ENCODE measurements around the gene SPAG9. TPM values are rescaled to one million over a fixed set of nuclear protein-coding genes. Genes with fewer than 3 reads are reported as not detected.
A peak's percentile ranks its signal among the peaks of the same experiment; 100 is the strongest.

SPAG9 gene
- total RNA-seq, 4 donors from 2014 or later, result 139 to 171 (median 143) TPM

DNA sequence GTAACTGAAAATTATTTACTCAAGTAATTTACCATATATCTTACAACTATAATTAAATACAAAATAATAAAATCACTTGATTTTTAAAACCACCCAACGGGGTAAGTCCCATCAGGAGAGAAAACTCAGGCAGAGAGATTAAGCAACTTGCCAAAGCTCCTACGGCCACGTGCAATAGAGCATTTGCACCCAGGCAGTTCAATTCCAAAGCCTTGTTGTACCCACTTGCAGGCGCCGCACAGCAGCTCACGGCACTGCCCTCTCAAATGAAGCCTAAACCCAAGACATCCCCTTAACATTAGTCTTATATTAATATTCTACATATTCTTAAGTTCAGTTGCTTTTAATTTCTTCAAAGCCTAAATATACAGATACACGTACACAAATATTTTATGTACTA, 75.7 kb downstream of the SPAG9 start:
- intact Hi-C loops (cut with DNase I; ENCODE audit: low total_unique reads) (no loop called here), in situ Hi-C loops (cut with MboI; ENCODE audit: low sequenced_read_pairs in 4 of 4) (no loop called here)

DNA sequence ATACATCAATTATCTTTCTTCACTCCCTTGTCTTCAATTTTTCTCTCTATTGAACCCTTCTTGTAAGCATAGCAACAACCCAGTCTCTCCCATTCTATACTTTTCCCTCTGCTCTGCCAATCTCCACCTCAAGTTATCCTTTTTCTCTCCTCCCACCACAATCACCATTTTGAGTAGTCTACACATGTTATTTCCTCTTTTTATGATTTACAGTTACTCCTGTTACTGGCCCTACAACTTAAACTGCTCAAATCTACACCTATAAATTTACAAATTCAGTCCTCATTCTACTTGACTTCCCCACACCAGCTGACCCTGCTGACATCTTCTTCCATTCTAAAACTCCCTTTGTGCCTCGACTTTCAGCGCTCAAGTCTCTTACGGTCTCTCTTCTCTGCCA, 84.6 kb downstream of the SPAG9 start:
- no peak for ATAC-seq
- Histone ChIP-seq H3K9me3 (no peaks in the 10 kb centered on the region), H3K27me3 (no peaks in the 10 kb centered on the region), H3K4me3 (no peak overlapping the region), H3K27ac (no peak overlapping the region), H3K4me1 (peaks cover 0 to 6% of the 10 kb centered on the region in 2 donors), H3K36me3 (peaks cover 0 to 35% of the 10 kb centered on the region in 2 donors)
- no peak for TF ChIP-seq POLR2A (IDR thresholded peaks at IDR 0.05)
- TF ChIP-seq, protein P1, sequence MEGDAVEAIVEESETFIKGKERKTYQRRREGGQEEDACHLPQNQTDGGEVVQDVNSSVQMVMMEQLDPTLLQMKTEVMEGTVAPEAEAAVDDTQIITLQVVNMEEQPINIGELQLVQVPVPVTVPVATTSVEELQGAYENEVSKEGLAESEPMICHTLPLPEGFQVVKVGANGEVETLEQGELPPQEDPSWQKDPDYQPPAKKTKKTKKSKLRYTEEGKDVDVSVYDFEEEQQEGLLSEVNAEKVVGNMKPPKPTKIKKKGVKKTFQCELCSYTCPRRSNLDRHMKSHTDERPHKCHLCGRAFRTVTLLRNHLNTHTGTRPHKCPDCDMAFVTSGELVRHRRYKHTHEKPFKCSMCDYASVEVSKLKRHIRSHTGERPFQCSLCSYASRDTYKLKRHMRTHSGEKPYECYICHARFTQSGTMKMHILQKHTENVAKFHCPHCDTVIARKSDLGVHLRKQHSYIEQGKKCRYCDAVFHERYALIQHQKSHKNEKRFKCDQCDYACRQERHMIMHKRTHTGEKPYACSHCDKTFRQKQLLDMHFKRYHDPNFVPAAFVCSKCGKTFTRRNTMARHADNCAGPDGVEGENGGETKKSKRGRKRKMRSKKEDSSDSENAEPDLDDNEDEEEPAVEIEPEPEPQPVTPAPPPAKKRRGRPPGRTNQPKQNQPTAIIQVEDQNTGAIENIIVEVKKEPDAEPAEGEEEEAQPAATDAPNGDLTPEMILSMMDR (IDR thresholded peaks at IDR 0.05 in 4 of 5, conservative IDR thresholded peaks at IDR 0.05 in 1 of 5), result no peak
- intact Hi-C loops (cut with DNase I; ENCODE audit: low total_unique reads) (no loop called here), in situ Hi-C loops (cut with MboI; ENCODE audit: low sequenced_read_pairs in 4 of 4) (no loop called here)
- no peak for DNase-seq

More for the DNA sequence above, 75.7 kb downstream of the SPAG9 start:
- no peak overlapping the region for H3K27ac ChIP-seq
- ATAC-seq (no peak), DNase-seq (no peak)
- H3K36me3 ChIP-seq, result peaks cover 0 to 12% of the 10 kb centered on the region in 2 donors
- peaks cover 7 to 10% of the 10 kb centered on the region in 2 donors for H3K4me1 ChIP-seq
- H3K27me3 ChIP-seq, result no peaks in the 10 kb centered on the region
- H3K9me3 ChIP-seq, result no peaks in the 10 kb centered on the region
- no peak overlapping the region for H3K4me3 ChIP-seq
- no peak for TF ChIP-seq POLR2A (IDR thresholded peaks at IDR 0.05)
- TF ChIP-seq, protein P1 (IDR thresholded peaks at IDR 0.05 in 4 of 5, conservative IDR thresholded peaks at IDR 0.05 in 1 of 5), result no peak

DNA sequence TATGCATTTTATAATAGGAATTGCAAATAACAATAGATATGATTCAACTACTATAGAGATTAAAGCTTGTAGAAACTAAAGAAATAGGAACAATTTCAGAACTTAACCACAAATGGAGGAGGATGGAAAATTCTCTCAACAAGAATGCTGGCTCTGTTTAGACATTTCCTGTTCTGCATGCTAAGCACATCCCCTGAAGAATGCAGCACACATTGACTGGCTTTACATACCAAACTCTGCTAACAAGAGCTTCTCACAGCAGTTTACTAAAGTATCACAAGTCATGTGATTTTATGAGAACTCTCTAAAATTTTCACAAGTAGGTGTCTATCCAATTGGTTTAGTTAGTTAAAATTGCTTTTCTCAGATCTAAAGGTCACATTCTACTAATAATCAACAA, 85.2 kb downstream of the SPAG9 start:
- Histone ChIP-seq H3K27me3 (no peaks in the 10 kb centered on the region), H3K36me3 (peaks cover 0 to 29% of the 10 kb centered on the region in 2 donors), H3K4me1 (peaks cover 0 to 6% of the 10 kb centered on the region in 2 donors), H3K9me3 (no peaks in the 10 kb centered on the region), H3K27ac (no peak overlapping the region), H3K4me3 (no peak overlapping the region)
- no peak for ATAC-seq
- DNase-seq, result no peak
- in situ Hi-C loops (cut with MboI; ENCODE audit: low sequenced_read_pairs in 4 of 4), result no loop called here
- intact Hi-C loops (cut with DNase I; ENCODE audit: low total_unique reads), result no loop called here
- TF ChIP-seq, protein P1 (IDR thresholded peaks at IDR 0.05 in 4 of 5, conservative IDR thresholded peaks at IDR 0.05 in 1 of 5), result no peak
- no peak for TF ChIP-seq POLR2A (IDR thresholded peaks at IDR 0.05)

DNA sequence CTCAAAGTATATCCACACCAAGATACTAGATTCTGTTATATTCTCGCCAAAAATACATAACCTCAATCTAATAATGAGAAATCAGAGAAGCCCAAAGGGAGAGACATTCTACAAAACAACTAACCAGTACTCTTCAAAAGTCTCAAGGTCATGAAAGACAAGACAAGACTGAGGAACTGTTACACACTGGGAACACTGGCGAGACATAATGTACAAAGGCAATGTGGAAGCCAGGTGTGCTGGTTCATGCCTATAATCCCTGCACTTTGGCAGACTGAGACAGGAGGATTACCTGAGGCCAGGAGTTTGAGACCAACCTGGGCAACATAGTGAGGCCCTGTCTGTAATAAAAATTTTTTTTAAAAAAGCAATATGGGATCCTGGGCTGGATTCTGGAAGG, 85.9 kb downstream of the SPAG9 start:
- H3K27me3 ChIP-seq, result no peaks in the 10 kb centered on the region
- H3K9me3 ChIP-seq, result no peaks in the 10 kb centered on the region
- in situ Hi-C loops (cut with MboI; ENCODE audit: low sequenced_read_pairs in 4 of 4) (no loop called here), intact Hi-C loops (cut with DNase I; ENCODE audit: low total_unique reads) (no loop called here)
- TF ChIP-seq POLR2A (IDR thresholded peaks at IDR 0.05), result no peak
- TF ChIP-seq, protein P1 (IDR thresholded peaks at IDR 0.05 in 4 of 5, conservative IDR thresholded peaks at IDR 0.05 in 1 of 5), result no peak
- peak in 1 of 2 donors; percentile 51 for ATAC-seq
- H3K27ac ChIP-seq, result no peak overlapping the region
- H3K4me1 ChIP-seq, result peaks cover 0 to 13% of the 10 kb centered on the region in 2 donors
- H3K4me3 ChIP-seq, result no peak overlapping the region
- peaks cover 0 to 29% of the 10 kb centered on the region in 2 donors for H3K36me3 ChIP-seq
- DNase-seq, result no peak

DNA sequence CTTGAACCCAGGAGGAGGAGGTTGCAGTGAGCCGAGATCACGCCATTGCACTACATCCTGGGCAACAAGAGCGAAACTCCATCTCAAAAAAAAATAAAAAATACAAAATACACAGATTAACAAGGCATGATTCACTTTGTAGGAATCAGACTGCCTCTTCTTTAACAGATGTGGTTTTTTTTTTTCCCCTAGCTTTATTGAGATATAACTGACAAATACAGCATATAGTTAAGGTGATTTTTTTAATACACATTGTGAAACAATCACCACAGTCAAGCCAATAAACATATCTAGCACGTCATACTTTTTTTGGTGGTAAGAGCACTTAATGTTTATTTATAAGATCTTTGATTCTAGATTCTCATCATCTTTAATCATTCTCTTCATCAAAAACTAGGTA, 87.8 kb downstream of the SPAG9 start:
- H3K4me3 ChIP-seq, result no peak overlapping the region
- TF ChIP-seq POLR2A (IDR thresholded peaks at IDR 0.05), result no peak
- TF ChIP-seq, protein P1 (IDR thresholded peaks at IDR 0.05 in 4 of 5, conservative IDR thresholded peaks at IDR 0.05 in 1 of 5), result no peak

More for the DNA sequence above, 87.8 kb downstream of the SPAG9 start:
- DNase-seq (no peak), ATAC-seq (no peak)
- peaks cover 0 to 22% of the 10 kb centered on the region in 2 donors for H3K36me3 ChIP-seq
- peaks cover 0 to 17% of the 10 kb centered on the region in 2 donors for H3K4me1 ChIP-seq
- no peak overlapping the region for H3K27ac ChIP-seq
- no peaks in the 10 kb centered on the region for H3K27me3 ChIP-seq
- H3K9me3 ChIP-seq, result no peaks in the 10 kb centered on the region
- in situ Hi-C loops (cut with MboI; ENCODE audit: low sequenced_read_pairs in 4 of 4) (no loop called here), intact Hi-C loops (cut with DNase I; ENCODE audit: low total_unique reads) (no loop called here)

Data from gastrocnemius medialis (tissue), 4 donors.